Stimulated activated CD4-positive, alpha-beta T cell treated with anti-CD3 and anti-CD28 coated beads, Interleukin-2, amount 100 ng/mL, for 24 hours (primary cell): Measurements from ENCODE around the gene TMEM165.
A peak's percentile ranks its signal among the peaks of the same experiment; 100 is the strongest.

Experiments used
- DNase-seq, 2 donors: peaks; one replicate each; pipeline ENCODE4 v3.0.0-alpha.2; 2020

TMEM165 gene

GRCh38 chr4:55369968-55370367, 25.8 kb upstream of the TMEM165 start:
- no peak for DNase-seq

- DNase-seq: no peak
These were observed 23.5 kb upstream of the TMEM165 start for GRCh38 chr4:55372259-55372658.

- no peak for DNase-seq
These were observed 22.3 kb upstream of the TMEM165 start for GRCh38 chr4:55373461-55373860.

- DNase-seq: no peak
These were observed 19.1 kb upstream of the TMEM165 start for GRCh38 chr4:55376698-55377097.

GRCh38 chr4:55378617-55379467, 16.9 kb upstream of the TMEM165 start:
- DNase-seq: no peak

- DNase-seq: no peak
These were observed 15.2 kb upstream of the TMEM165 start for GRCh38 chr4:55380576-55380975.

GRCh38 chr4:55381502-55381901, 14.3 kb upstream of the TMEM165 start:
- no peak for DNase-seq

GRCh38 chr4:55382488-55383003, 13.2 kb upstream of the TMEM165 start:
- DNase-seq: no peak

GRCh38 chr4:55385201-55385649, 10.5 kb upstream of the TMEM165 start:
- DNase-seq: no peak

- DNase-seq: no peak
These were observed 9.7 kb upstream of the TMEM165 start for GRCh38 chr4:55386073-55386472.

- DNase-seq: no peak
These were observed 8.9 kb upstream of the TMEM165 start for GRCh38 chr4:55386840-55387239.

GRCh38 chr4:55393461-55394320, 2.1 kb upstream of the TMEM165 start:
- DNase-seq: no peak

- DNase-seq: no peak
These were observed 584 bp upstream of the TMEM165 start for GRCh38 chr4:55395218-55395528.

- DNase-seq: peak; percentile 31 to 48
These were observed 760 bp downstream of the TMEM165 start for GRCh38 chr4:55396308-55397125.

GRCh38 chr4:55397126-55397436, 1.3 kb downstream of the TMEM165 start:
- no peak for DNase-seq

- no peak for DNase-seq
These were observed 2.0 kb downstream of the TMEM165 start for GRCh38 chr4:55397520-55398321.

GRCh38 chr4:55398461-55398860, 2.7 kb downstream of the TMEM165 start:
- DNase-seq: no peak

- no peak for DNase-seq
These were observed 3.2 kb downstream of the TMEM165 start for GRCh38 chr4:55398966-55399365.

- no peak for DNase-seq
These were observed 3.8 kb downstream of the TMEM165 start for GRCh38 chr4:55399581-55399980.

GRCh38 chr4:55405073-55405472, 9.3 kb downstream of the TMEM165 start:
- no peak for DNase-seq

- DNase-seq: no peak
These were observed 10.8 kb downstream of the TMEM165 start for GRCh38 chr4:55406545-55406944.

- no peak for DNase-seq
These were observed 11.4 kb downstream of the TMEM165 start for GRCh38 chr4:55407119-55407518.
